ENCODE data around the gene ASXL1. TPM values are rescaled to one million over a fixed set of nuclear protein-coding genes. Genes with fewer than 3 reads are reported as not detected.

Gene ASXL1
- total RNA-seq, 4 donors from 2014 or later, result 43.2 to 143 (median 71.8) TPM

- DNase-seq (ENCODE audit: low spot score in 2 of 2), result peak in 1 of 2 donors; percentile 50
Measured at GRCh38 chr20:32485770-32486478, 127.8 kb downstream of the ASXL1 start.

GRCh38 chr20:32487381-32487780 is 129.2 kb downstream of the ASXL1 start:
- H3K9me3 ChIP-seq, result no peaks in the 10 kb centered on the region
- no peak for TF ChIP-seq POLR2AphosphoS5 (IDR thresholded peaks at IDR 0.05)
- TF ChIP-seq CTCF (IDR thresholded peaks at IDR 0.05), result no peak
- no peak for TF ChIP-seq EP300 (IDR thresholded peaks at IDR 0.05)
- no peak for TF ChIP-seq POLR2A (IDR thresholded peaks at IDR 0.05)
- 83% methylated on average over 3 of the region's 3 CpGs for WGBS
- H3K36me3 ChIP-seq, result no peaks in the 10 kb centered on the region
- peak in 1 of 2 donors; percentile 28 for DNase-seq (ENCODE audit: low spot score in 2 of 2)
- H3K27ac ChIP-seq, result no peak overlapping the region
- peaks cover 28% of the 10 kb centered on the region for H3K4me1 ChIP-seq
- no peak overlapping the region for H3K4me3 ChIP-seq
- no peaks in the 10 kb centered on the region for H3K27me3 ChIP-seq

More at GRCh38 chr20:32485770-32486478, 127.8 kb downstream of the ASXL1 start:
- no peaks in the 10 kb centered on the region for H3K27me3 ChIP-seq
- no peaks in the 10 kb centered on the region for H3K36me3 ChIP-seq
- H3K27ac ChIP-seq, result no peak overlapping the region
- no peaks in the 10 kb centered on the region for H3K9me3 ChIP-seq
- 58% methylated on average over 5 of the region's 5 CpGs for WGBS
- H3K4me1 ChIP-seq, result peaks cover 42% of the 10 kb centered on the region
- H3K4me3 ChIP-seq, result no peak overlapping the region
- TF ChIP-seq POLR2A (IDR thresholded peaks at IDR 0.05), result no peak
- no peak for TF ChIP-seq CTCF (IDR thresholded peaks at IDR 0.05)

GRCh38 chr20:32488066-32488838 is 130.1 kb downstream of the ASXL1 start:
- DNase-seq (ENCODE audit: low spot score in 2 of 2), result peak in 1 of 2 donors; percentile 9
- H3K36me3 ChIP-seq, result no peaks in the 10 kb centered on the region
- no peaks in the 10 kb centered on the region for H3K9me3 ChIP-seq
- no peaks in the 10 kb centered on the region for H3K27me3 ChIP-seq
- TF ChIP-seq CTCF (IDR thresholded peaks at IDR 0.05) (no peak), POLR2A (IDR thresholded peaks at IDR 0.05) (no peak), POLR2AphosphoS5 (IDR thresholded peaks at IDR 0.05) (no peak), EP300 (IDR thresholded peaks at IDR 0.05) (no peak)
- H3K27ac ChIP-seq, result no peak overlapping the region
- 94% methylated on average over 7 of the region's 7 CpGs for WGBS
- peaks cover 20% of the 10 kb centered on the region for H3K4me1 ChIP-seq
- no peak overlapping the region for H3K4me3 ChIP-seq

Other genes starting within 250 kb of the ASXL1 start
- gene TM9SF4, start 248.6 kb upstream of the ASXL1 start, total RNA-seq, result 10 to 100 TPM; 45.5 to 54.9 (median 51.6) TPM
- gene PLAGL2, start 150.6 kb upstream of the ASXL1 start, total RNA-seq, result 10 to 100 TPM; 13.0 to 28.8 (median 20.4) TPM
- 10 to 100 TPM; 19.0 to 36.4 (median 24.1) TPM for gene POFUT1, start 150.5 kb upstream of the ASXL1 start, total RNA-seq
- gene KIF3B, start 80.7 kb upstream of the ASXL1 start, total RNA-seq, result 10 to 100 TPM; 12.7 to 17.3 (median 14.9) TPM
- 10 to 100 TPM in 1 of 4 donors, 1 to 10 TPM in 3; 2.6 to 12.8 (median 6.4) TPM for gene NOL4L, start 227.0 kb downstream of the ASXL1 start, total RNA-seq